Transverse colon (tissue), 4 donors: ENCODE data around the gene NEK5. TPM values are rescaled to one million over a fixed set of nuclear protein-coding genes. Genes with fewer than 3 reads are reported as not detected.

Experiments used
- DNase-seq: peaks from one replicate; pipeline ENCODE4 v3.0.0-alpha.2; 2019
- H3K27ac ChIP-seq, 4 donors: fragments of 200-600 bp; sonication (generic); 2 replicates each; pipeline ENCODE4 v1.5.1; 2016 to 2018; ENCODE audit warnings: inconsistent platforms in 4 of 4
- H3K27me3 ChIP-seq: fragments of 200-600 bp; sonication (generic); 2 replicates; pipeline ENCODE4 v1.5.1; 2017; ENCODE audit warnings: inconsistent platforms
- H3K36me3 ChIP-seq, 4 donors: fragments of 200-600 bp; sonication (generic); 2 replicates each; pipeline ENCODE4 v1.5.1; 2017 to 2019; ENCODE audit warnings: inconsistent platforms in 4 of 4
- H3K4me1 ChIP-seq, 4 donors: fragments of 200-600 bp; sonication (generic); 2 replicates each; pipeline ENCODE4 v1.5.1; 2017 to 2020; ENCODE audit warnings: inconsistent platforms in 4 of 4
- H3K4me3 ChIP-seq, 4 donors: fragments of 200-600 bp; sonication (generic); 1 replicate in 1 of 4; 2 replicates in 3 of 4; pipeline versions ENCODE4 v1.5.1 to v1.6.1; 2017 to 2019; ENCODE audit warnings: inconsistent platforms in 4 of 4
- H3K9me3 ChIP-seq, 2 donors: fragments of 200-600 bp; sonication (generic); 2 replicates each; pipeline ENCODE4 v1.5.1; 2017 to 2019; ENCODE audit warnings: inconsistent platforms in 2 of 2
- EP300 ChIP-seq: sonication (generic); formaldehyde crosslinking; IDR thresholded peaks from one replicate; pipeline ENCODE4 v1.6.1; 2017; ENCODE audit warnings: antibody characterized with exemption, low read depth
- POLR2A ChIP-seq: fragments of 450-650 bp; IDR thresholded peaks from one replicate; pipeline ENCODE4 v1.6.1; 2016; ENCODE audit warnings: antibody characterized with exemption, mild to moderate bottlenecking, moderate library complexity
- POLR2AphosphoS5 ChIP-seq, 3 donors: sonication (generic); formaldehyde crosslinking; IDR thresholded peaks; one replicate each; pipeline ENCODE4 v1.6.1; 2016; ENCODE audit warnings: antibody characterized with exemption in 3 of 3
- WGBS, 2 donors: methylation state at CpG; one replicate each; pipeline ENCODE4 v1.1.5; 2018; ENCODE audit warnings: low coverage in 1 of 2; 5-methylcytosine and 5-hydroxymethylcytosine counted together
- in situ Hi-C, 4 donors: fragments of 200-750 bp; cut with MboI; loops; one replicate each; pipeline versions ENCODE4 v1.15.0 to v1.15.1; 2017; ENCODE audit warnings: low sequenced_read_pairs in 3 of 4, low pct_ligation_motif_present in 1 of 4, low pct_unique_long_range_greater_than_20kb in 1 of 4
- intact Hi-C: fragments of 100-400 bp; cut with DNase I; formaldehyde crosslinking; loops from one replicate; pipeline ENCODE4 v1.15.1; 2023; ENCODE audit warnings: low total_unique reads
- total RNA-seq, 4 donors: library from RNA; depleted of rRNA; stranded (reverse); fragments of >200 nt; gene quantifications; one replicate each; pipeline ENCODE4 v1.1.0, GENCODE V29; 2016
- TF ChIP-seq, protein P1 (sequence below), 5 experiments: fragments of 200-600 bp in 3 of 5; fragments of 450-650 bp in 2 of 5; sonication (generic) in 3 of 5; IDR thresholded peaks; 1 replicate in 2 of 5; 2 replicates in 3 of 5; pipeline ENCODE4 v1.5.1; 2016 to 2017; ENCODE audit warnings: antibody characterized with exemption in 5 of 5, inconsistent platforms in 3 of 5, mild to moderate bottlenecking in 2 of 5, moderate library complexity in 1 of 5

Gene NEK5
- total RNA-seq, 4 donors from 2014 or later, result 0.14 to 0.48 TPM; not detected in 2

DNA sequence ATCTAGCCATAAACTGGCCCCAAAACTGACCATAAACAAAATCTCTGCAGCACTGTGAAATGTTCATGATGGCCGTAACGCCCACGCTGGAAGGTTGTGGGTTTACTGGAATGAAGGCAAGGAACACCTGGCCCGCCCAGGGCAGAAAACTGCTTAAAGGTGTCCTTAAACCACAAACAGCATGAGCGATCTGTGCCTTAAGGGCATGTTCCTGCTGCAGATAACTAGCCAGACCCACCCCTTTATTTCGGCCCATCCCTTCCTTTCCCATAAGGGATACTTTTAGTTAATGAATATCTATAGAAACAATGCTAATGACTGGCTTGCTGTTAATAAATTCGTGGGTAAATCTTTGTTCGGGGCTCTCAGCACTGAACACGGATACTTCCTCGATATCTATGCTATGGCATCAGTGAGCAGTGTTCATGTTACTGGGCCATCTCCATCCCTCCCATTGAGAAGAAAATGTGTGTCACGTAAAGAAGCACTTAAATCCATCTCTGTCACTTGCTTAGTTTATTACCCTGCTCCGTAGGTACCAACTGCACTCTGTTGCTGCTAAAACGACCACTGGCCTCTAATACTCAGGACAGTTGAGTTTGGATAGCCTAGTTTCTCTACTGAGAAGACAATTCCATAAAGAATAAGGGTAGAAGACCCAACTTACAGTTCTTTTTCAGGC, 122.9 kb downstream of the NEK5 start:
- Histone ChIP-seq H3K9me3 (no peaks in the 10 kb centered on the region), H3K4me3 (no peak overlapping the region), H3K4me1 (peaks cover 3 to 30% (median 18%) of the 10 kb centered on the region in 4 donors), H3K36me3 (no peaks in the 10 kb centered on the region), H3K27ac (no peak overlapping the region), H3K27me3 (no peaks in the 10 kb centered on the region)
- TF ChIP-seq EP300 (no peak), POLR2AphosphoS5 (IDR thresholded peaks at IDR 0.05) (no peak), POLR2A (no peak)
- TF ChIP-seq, protein P1, sequence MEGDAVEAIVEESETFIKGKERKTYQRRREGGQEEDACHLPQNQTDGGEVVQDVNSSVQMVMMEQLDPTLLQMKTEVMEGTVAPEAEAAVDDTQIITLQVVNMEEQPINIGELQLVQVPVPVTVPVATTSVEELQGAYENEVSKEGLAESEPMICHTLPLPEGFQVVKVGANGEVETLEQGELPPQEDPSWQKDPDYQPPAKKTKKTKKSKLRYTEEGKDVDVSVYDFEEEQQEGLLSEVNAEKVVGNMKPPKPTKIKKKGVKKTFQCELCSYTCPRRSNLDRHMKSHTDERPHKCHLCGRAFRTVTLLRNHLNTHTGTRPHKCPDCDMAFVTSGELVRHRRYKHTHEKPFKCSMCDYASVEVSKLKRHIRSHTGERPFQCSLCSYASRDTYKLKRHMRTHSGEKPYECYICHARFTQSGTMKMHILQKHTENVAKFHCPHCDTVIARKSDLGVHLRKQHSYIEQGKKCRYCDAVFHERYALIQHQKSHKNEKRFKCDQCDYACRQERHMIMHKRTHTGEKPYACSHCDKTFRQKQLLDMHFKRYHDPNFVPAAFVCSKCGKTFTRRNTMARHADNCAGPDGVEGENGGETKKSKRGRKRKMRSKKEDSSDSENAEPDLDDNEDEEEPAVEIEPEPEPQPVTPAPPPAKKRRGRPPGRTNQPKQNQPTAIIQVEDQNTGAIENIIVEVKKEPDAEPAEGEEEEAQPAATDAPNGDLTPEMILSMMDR (IDR thresholded peaks at IDR 0.05), result no peak
- intact Hi-C loops (loop anchor here (10.0 kb wide), 1 partner anchor 119 kb away; the partner anchor contains the start of gene NEK5), in situ Hi-C loops (loop anchor here in 2 of 4 donors (10.0 to 25.0 kb wide), 4 partner anchors 119 to 456 kb away; partner anchors contain the start of genes CKAP2 (in 1 of the 2), NEK5 (in 1 of the 2) and VPS36 (in 1 of the 2))
- no peak for DNase-seq
- 85 to 92% methylated on average over 6 to 13 of the region's 13 CpGs for WGBS, 2 donors

- no peaks in the 10 kb centered on the region for H3K27me3 ChIP-seq
- no peak overlapping the region for H3K4me3 ChIP-seq
- no peak for TF ChIP-seq POLR2AphosphoS5 (IDR thresholded peaks at IDR 0.05)
- no peak for TF ChIP-seq EP300
- no peak for TF ChIP-seq POLR2A
- TF ChIP-seq, protein P1 (IDR thresholded peaks at IDR 0.05), result no peak
- DNase-seq, result peak; percentile 71
- intact Hi-C loops (loop anchor here (10.0 kb wide), 1 partner anchor 120 kb away; the partner anchor contains the start of gene NEK5), in situ Hi-C loops (loop anchor here in 2 of 4 donors (10.0 to 25.0 kb wide), 4 partner anchors 120 to 458 kb away; partner anchors contain the start of genes CKAP2 (in 1 of the 2), NEK5 (in 1 of the 2) and VPS36 (in 1 of the 2))
- 73% methylated on average over 7 of the region's 7 CpGs; no CpG with 5 or more reads in 1 of the 2 donors for WGBS, 2 donors
- H3K4me1 ChIP-seq, result peaks cover 0 to 25% (median 12%) of the 10 kb centered on the region in 4 donors
- H3K27ac ChIP-seq, result peak overlapping the region in 3 of 4 donors; percentile 7 to 43 (median 14)
- H3K36me3 ChIP-seq, result no peaks in the 10 kb centered on the region
- no peaks in the 10 kb centered on the region for H3K9me3 ChIP-seq
Measured at GRCh38 chr13:52004511-52005170, 124.2 kb downstream of the NEK5 start.

- no peaks in the 10 kb centered on the region for H3K27me3 ChIP-seq
- in situ Hi-C loops (loop anchor here in 2 of 4 donors (10.0 to 25.0 kb wide), 4 partner anchors 121 to 459 kb away; partner anchors contain the start of genes CKAP2 (in 1 of the 2), NEK5 (in 1 of the 2) and VPS36 (in 1 of the 2)), intact Hi-C loops (loop anchor here (10.0 kb wide), 1 partner anchor 121 kb away; the partner anchor contains the start of gene NEK5)
- TF ChIP-seq, protein P1 (IDR thresholded peaks at IDR 0.05), result no peak
- TF ChIP-seq POLR2A, result no peak
- no peak for TF ChIP-seq POLR2AphosphoS5 (IDR thresholded peaks at IDR 0.05)
- no peak for TF ChIP-seq EP300
- no peaks in the 10 kb centered on the region for H3K9me3 ChIP-seq
- WGBS, 2 donors, result 58 to 62% methylated on average over 3 to 4 of the region's 4 CpGs
- peaks cover 0 to 25% (median 15%) of the 10 kb centered on the region in 4 donors for H3K4me1 ChIP-seq
- H3K27ac ChIP-seq, result peak overlapping the region in 3 of 4 donors; percentile 9 to 33 (median 30)
- H3K36me3 ChIP-seq, result no peaks in the 10 kb centered on the region
- DNase-seq, result peak; percentile 30
- H3K4me3 ChIP-seq, result no peak overlapping the region
Measured at GRCh38 chr13:52003541-52003940, 125.3 kb downstream of the NEK5 start.

- no peak overlapping the region for H3K27ac ChIP-seq
- H3K9me3 ChIP-seq, result no peaks in the 10 kb centered on the region
- in situ Hi-C loops, result loop anchor here in 2 of 4 donors (10.0 to 25.0 kb wide), 4 partner anchors 122 to 460 kb away; partner anchors contain the start of genes CKAP2 (in 1 of the 2), NEK5 (in 1 of the 2) and VPS36 (in 1 of the 2)
- H3K4me1 ChIP-seq, result peaks cover 0 to 25% (median 15%) of the 10 kb centered on the region in 4 donors
- no peak for TF ChIP-seq EP300
- TF ChIP-seq, protein P1 (IDR thresholded peaks at IDR 0.05), result no peak
- no peak for TF ChIP-seq POLR2AphosphoS5 (IDR thresholded peaks at IDR 0.05)
- no peak for TF ChIP-seq POLR2A
- no peaks in the 10 kb centered on the region for H3K36me3 ChIP-seq
- no peak overlapping the region for H3K4me3 ChIP-seq
- no peak for DNase-seq
- 67 to 80% methylated on average over 1 to 3 of the region's 4 CpGs for WGBS, 2 donors
- intact Hi-C loops, result loop anchor here (10.0 kb wide), 1 partner anchor 122 kb away; the partner anchor contains the start of gene NEK5
- H3K27me3 ChIP-seq, result no peaks in the 10 kb centered on the region
Measured at GRCh38 chr13:52002361-52002760, 126.5 kb downstream of the NEK5 start.
